K562 (cell line): Measurements from ENCODE around the gene FBXO33. TPM values are rescaled to one million over a fixed set of nuclear protein-coding genes. Genes with fewer than 3 reads are reported as not detected.

Experiments used
- ARNT ChIP-seq, 2 experiments: fragments of 450-650 bp; IDR thresholded peaks; 2 replicates each; pipeline ENCODE4 v1.6.1; 2016; ENCODE audit warnings: mild to moderate bottlenecking in 1 of 2
- BCOR ChIP-seq: fragments of 450-650 bp; IDR thresholded peaks from 2 replicates; pipeline ENCODE4 v1.6.1; 2016
- BRD4 ChIP-seq: fragments of 200-600 bp; sonication (generic); IDR thresholded peaks from 2 replicates; pipeline ENCODE4 v1.6.1; 2017; ENCODE audit warnings: inconsistent platforms
- EHMT2 ChIP-seq: fragments of 450-650 bp; IDR thresholded peaks from 2 replicates; pipeline ENCODE4 v1.6.1; 2018; ENCODE audit warnings: antibody characterized with exemption
- EP400 ChIP-seq: fragments of 450-650 bp; IDR thresholded peaks from 2 replicates; pipeline ENCODE4 v1.6.1; 2017; ENCODE audit warnings: antibody characterized with exemption, mild to moderate bottlenecking, moderate library complexity
- GABPB1 ChIP-seq: sonication (generic); formaldehyde crosslinking; IDR thresholded peaks from 2 replicates; pipeline ENCODE4 v1.8.0; 2022; ENCODE audit warnings: mild to moderate bottlenecking, missing genetic modification reagents
- HNRNPLL ChIP-seq: fragments of 200-400 bp; formaldehyde crosslinking; IDR thresholded peaks from 2 replicates; pipeline ENCODE4 v1.6.1; 2017; ENCODE audit warnings: low read length, low read depth, mild to moderate bottlenecking; ENCODE audit not compliant: poor library complexity, severe bottlenecking
- JUNB ChIP-seq: fragments of 450-650 bp; formaldehyde crosslinking; conservative IDR thresholded peaks from 2 replicates; pipeline ENCODE4 v1.4.0; 2020; ENCODE audit warnings: mild to moderate bottlenecking
- KDM5B ChIP-seq: fragments of 200-600 bp; sonication (generic); IDR thresholded peaks from 2 replicates; pipeline ENCODE4 v1.6.1; 2012; ENCODE audit warnings: low read depth, mild to moderate bottlenecking, moderate library complexity, low read length, control low read depth, inconsistent platforms; ENCODE audit not compliant: insufficient replicate concordance
- MTA1 ChIP-seq: fragments of 450-650 bp; IDR thresholded peaks from 2 replicates; pipeline ENCODE4 v1.6.1; 2017; ENCODE audit warnings: borderline replicate concordance
- MTA2 ChIP-seq: fragments of 450-650 bp; IDR thresholded peaks from 2 replicates; pipeline ENCODE4 v1.6.1; 2016; ENCODE audit warnings: low read depth
- NFRKB ChIP-seq: fragments of 450-650 bp; IDR thresholded peaks from 2 replicates; pipeline ENCODE4 v1.6.1; 2016; ENCODE audit warnings: low read depth
- NR2C2 ChIP-seq, 2 experiments: fragments of 200-800 bp in 1 of 2; sonication (Bioruptor generic) in 1 of 2; sonication (generic) in 1 of 2; formaldehyde crosslinking in 1 of 2; IDR thresholded peaks; 2 replicates each; pipeline versions ENCODE4 v1.6.1 to v1.8.0; 2016 to 2022; ENCODE audit warnings: mild to moderate bottlenecking in 1 of 2, missing compliant biosample characterization in 1 of 2, missing genetic modification characterization in 1 of 2, missing genetic modification reagents in 1 of 2
- PATZ1 ChIP-seq: fragments of 250-450 bp; sonication (Bioruptor Pico); IDR thresholded peaks from 2 replicates; pipeline ENCODE4 v1.5.0; 2020; ENCODE audit warnings: mild to moderate bottlenecking, borderline replicate concordance
- PML ChIP-seq: IDR thresholded peaks from 2 replicates; pipeline ENCODE4 v1.6.1; 2012; ENCODE audit warnings: low read length, inconsistent platforms
- POU5F1 ChIP-seq: fragments of 150-350 bp; IDR thresholded peaks from 2 replicates; pipeline ENCODE4 v1.6.1; 2014; ENCODE audit warnings: borderline replicate concordance, low read length, low read depth, mild to moderate bottlenecking; ENCODE audit not compliant: partially characterized antibody
- SAFB2 ChIP-seq: fragments of 200-400 bp; formaldehyde crosslinking; IDR thresholded peaks from 2 replicates; pipeline ENCODE4 v1.6.1; 2018; ENCODE audit warnings: borderline replicate concordance, low read length, low read depth, moderate library complexity; ENCODE audit not compliant: severe bottlenecking
- SUPT5H ChIP-seq: fragments of 450-650 bp; IDR thresholded peaks from 2 replicates; pipeline ENCODE4 v1.6.1; 2016
- TCFL5 ChIP-seq: fragments of 250-450 bp; sonication (Bioruptor Pico); conservative IDR thresholded peaks from 2 replicates; pipeline ENCODE4 v1.6.1; 2021; ENCODE audit warnings: mild to moderate bottlenecking, moderate library complexity, matching md5 sums
- ZNF512 ChIP-seq: IDR thresholded peaks from 2 replicates; pipeline ENCODE4 v1.6.1; 2016; ENCODE audit warnings: missing genetic modification characterization, missing compliant biosample characterization
- ZNF583 ChIP-seq: fragments of 250-450 bp; sonication (Bioruptor Pico); IDR thresholded peaks from 2 replicates; pipeline ENCODE4 v1.4.0; 2020
- polyA plus RNA-seq, 8 experiments: library from polyadenylated mRNA; depleted of rRNA in 4 of 8; stranded (reverse) in 5 of 8; unstranded in 3 of 8; fragments of >200 nt; fragmentation: Nextera tagmentation in 2 of 8; fragmentation: Illumina TruSeq in 1 of 8; extraction: Ambion mirVana in 2 of 8; extraction: Trizol in 1 of 8; gene quantifications; 2 replicates each; pipeline versions ENCODE4 v1.2.1 to v1.2.3, GENCODE V29; 2011 to 2014; ENCODE audit warnings: inconsistent platforms in 1 of 8, missing spikeins in 1 of 8
- total RNA-seq, 7 experiments: library from RNA; depleted of rRNA in 6 of 7; stranded (reverse); fragments of >200 nt in 6 of 7; fragmentation: Illumina TruSeq in 2 of 7; extraction: Trizol in 2 of 7; gene quantifications; 2 replicates each; pipeline versions ENCODE4 v1.2.1 to v1.2.3, GENCODE V29; 2011 to 2021; ENCODE audit warnings: low replicate concordance in 1 of 7
- TF ChIP-seq, protein P1 (sequence below): fragments of 450-650 bp; IDR thresholded peaks from 2 replicates; pipeline ENCODE4 v1.6.1; 2016
- TF ChIP-seq, protein P2 (sequence below): fragments of 250-450 bp; sonication (Bioruptor Pico); IDR thresholded peaks from 2 replicates; pipeline ENCODE4 v1.5.0; 2021

The FBXO33 gene
- total and polyA plus RNA-seq, 9 of the 15 experiments (the other 6 are each of a cell fraction or from before 2014, with no cell fraction given), result 1.6 to 7.5 (median 5.0) TPM

DNA sequence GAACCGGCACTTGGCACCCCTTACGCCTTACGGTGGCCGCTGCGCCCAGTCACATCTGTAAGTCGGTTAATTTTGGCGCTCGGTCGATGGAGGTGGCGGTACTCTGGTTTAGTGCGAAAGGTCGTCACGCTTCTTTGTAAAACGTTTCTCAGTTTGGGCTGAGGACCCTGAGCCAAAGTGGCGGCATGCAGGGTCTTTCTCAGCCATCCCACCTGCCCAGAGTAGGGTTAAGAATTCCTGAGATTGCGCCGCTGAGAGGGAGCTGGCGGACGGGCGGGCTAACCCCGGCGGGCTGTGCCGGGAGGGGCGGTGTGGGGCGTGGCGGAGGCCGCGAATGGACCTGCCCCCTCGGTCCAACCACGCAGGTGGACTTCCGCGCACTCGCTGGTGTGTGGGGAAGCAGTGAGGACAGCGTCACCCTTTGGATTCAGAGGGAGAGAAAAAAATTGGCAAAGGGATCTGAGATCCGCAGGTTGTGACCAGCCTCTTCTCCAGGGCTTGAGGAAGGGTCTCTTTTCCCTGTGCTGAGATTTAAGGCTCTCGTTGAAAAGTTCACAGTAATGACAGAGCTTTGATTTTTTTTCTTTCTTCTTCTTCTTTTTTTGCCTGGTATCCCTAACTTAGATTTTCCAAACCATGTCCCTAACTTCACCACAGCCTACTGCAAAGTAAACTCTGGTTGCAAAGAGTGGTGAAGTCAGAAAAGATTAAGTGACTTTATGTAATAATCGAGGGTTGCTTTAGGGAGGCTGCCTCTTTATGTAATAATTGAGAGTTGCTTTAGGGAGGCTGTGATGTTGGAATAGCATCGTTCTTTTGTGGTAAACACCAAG, 602 bp upstream of the FBXO33 start (continued):
- TF ChIP-seq GABPB1 (CRISPR knock-in tag) (no peak; the same call in none of the 2 replicates), EP400 (0 out of 2 replicates have a peak, but pooled peaks have one; percentile 28), SAFB2 (no peak), POU5F1 (no peak), KDM5B (peak; percentile 2), SUPT5H (no peak), TCFL5 (CRISPR knock-in tag) (no peak), NFRKB (no peak), HNRNPLL (peak; percentile 69), BRD4 (no peak), ZNF512 (tag) (no peak), NR2C2 (CRISPR knock-in tag; IDR thresholded peaks at IDR 0.05) (no peak), NR2C2 (tag; IDR thresholded peaks at IDR 0.05) (no peak), BCOR (no peak), MTA1 (no peak), PATZ1 (CRISPR knock-in tag) (no peak), JUNB (no peak), ZNF583 (CRISPR knock-in tag) (no peak), EHMT2 (no peak), ARNT (IDR thresholded peaks at IDR 0.05) (no peak), PML (no peak), MTA2 (no peak)
- TF ChIP-seq, protein P1, sequence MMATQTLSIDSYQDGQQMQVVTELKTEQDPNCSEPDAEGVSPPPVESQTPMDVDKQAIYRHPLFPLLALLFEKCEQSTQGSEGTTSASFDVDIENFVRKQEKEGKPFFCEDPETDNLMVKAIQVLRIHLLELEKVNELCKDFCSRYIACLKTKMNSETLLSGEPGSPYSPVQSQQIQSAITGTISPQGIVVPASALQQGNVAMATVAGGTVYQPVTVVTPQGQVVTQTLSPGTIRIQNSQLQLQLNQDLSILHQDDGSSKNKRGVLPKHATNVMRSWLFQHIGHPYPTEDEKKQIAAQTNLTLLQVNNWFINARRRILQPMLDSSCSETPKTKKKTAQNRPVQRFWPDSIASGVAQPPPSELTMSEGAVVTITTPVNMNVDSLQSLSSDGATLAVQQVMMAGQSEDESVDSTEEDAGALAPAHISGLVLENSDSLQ, result no peak
- TF ChIP-seq, protein P2, sequence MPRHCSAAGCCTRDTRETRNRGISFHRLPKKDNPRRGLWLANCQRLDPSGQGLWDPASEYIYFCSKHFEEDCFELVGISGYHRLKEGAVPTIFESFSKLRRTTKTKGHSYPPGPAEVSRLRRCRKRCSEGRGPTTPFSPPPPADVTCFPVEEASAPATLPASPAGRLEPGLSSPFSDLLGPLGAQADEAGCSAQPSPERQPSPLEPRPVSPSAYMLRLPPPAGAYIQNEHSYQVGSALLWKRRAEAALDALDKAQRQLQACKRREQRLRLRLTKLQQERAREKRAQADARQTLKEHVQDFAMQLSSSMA (CRISPR knock-in tag), result no peak
